ENCODE measurements around the gene PPP2R3B.

GRCh38 chrX:316351-317325 is 70.1 kb downstream of the PPP2R3B start:
- TF ChIP-seq CTCF (conservative IDR thresholded peaks at IDR 0.05 in 1 of 2, IDR thresholded peaks at IDR 0.05 in 1 of 2; ENCODE audit: extremely low read depth in 1 of 2, insufficient read depth in 1 of 2, low read depth in 1 of 2, low read length in 2 of 2) (no peak), EZH2 (IDR thresholded peaks at IDR 0.05; ENCODE audit: borderline replicate concordance, low read length) (no peak)

Measured in mammary epithelial cell (primary cell).